HG03469 (cell line): ENCODE results near the gene SPRR3.
"Not testable (repeated sequence)": the region's sequence is repeated elsewhere in the genome, so short reads cannot be mapped to it uniquely, and the experiment has no call there.

Experiments
- ATAC-seq: cut with Tn5 transposase; IDR thresholded peaks from one replicate; pipeline ENCODE4 v1.9.1; 2021; ENCODE audit warnings: mild to moderate bottlenecking, moderate library complexity, moderate number of reproducible peaks; ENCODE audit not compliant: unreplicated experiment

SPRR3 gene

DNA sequence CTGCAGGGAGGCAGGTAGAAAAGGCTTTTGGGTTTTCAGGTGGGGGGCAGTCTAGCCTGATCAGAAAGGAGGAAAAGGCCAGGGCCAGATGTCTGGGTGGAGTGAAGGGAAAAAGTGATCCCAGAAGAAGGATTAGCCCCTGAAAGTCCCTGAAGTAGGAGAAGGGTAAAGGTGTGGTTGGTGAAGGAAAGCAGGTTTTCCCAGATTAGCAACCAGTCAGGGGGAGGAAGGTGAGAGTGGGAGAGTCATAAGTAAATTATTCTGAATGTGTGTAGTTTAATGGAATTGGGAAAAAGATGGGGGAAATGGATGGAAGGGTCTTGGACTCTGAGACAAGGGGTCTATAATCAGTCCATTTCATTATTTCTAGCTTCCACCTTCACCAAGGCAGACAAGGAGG, 18.3 kb upstream of the SPRR3 start:
- no peak for ATAC-seq

DNA sequence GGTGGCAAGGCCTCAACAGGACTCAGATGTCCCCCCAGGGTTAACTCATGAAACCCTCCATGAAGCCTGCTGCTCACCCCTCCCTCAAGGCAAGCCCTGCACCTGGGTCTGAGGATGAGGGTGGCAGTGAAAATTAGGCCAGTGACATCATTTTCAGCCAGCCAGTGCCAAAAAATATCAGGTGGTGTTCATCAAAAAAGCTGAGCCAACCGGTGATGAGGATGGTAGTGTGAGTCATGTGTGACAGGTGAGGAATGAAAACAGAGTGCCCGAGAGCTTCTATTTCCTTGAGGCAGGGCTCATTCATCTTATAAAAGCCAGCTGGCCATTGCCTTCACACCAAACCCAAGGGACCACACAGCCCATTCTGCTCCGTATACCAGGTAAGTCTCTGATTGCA, 17.8 kb upstream of the SPRR3 start, which contains the start of gene SPRR1A:
SPRR1A (plus strand) TSS at position 339 of the 400 bp plus-strand sequence. CDS start 1,150 bp downstream, outside the sequence.
- no peak for ATAC-seq

DNA sequence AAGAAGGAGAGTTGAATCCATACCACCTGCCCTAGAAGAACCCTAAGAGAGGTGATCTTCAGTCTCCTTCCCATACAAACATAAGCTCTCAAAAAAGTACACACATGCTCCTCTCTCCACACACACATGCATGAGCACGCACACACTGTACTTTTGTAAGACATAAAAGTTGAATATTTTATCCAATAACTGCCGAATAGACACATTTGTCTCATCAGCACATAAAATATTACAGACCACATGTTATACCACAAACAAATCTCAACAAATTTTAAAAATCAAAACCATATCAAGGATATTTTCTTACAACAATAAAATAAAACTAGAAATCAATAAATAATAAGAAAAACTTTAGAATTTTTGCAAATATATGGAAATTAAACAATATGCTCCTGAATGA, 15.0 kb upstream of the SPRR3 start:
- no peak for ATAC-seq

DNA sequence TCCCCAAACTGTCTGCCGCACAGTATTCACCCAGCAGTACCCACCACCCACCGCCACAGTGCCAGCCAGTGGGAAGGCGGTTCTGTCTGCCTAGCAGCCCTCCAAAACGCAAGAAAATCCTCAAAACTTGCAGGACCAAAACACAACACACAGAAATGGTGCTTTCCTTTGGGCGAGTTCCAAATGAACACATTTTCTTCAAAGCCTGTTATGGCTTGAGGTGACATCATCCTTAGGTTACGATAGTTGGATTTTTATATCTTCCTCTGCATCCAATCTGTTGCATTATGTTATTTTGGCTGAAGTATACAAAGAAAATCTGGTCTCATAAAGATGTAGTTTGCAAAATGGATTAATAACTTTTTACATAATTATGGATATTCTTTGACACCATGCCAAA, 8.4 kb upstream of the SPRR3 start:
- ATAC-seq: no peak

DNA sequence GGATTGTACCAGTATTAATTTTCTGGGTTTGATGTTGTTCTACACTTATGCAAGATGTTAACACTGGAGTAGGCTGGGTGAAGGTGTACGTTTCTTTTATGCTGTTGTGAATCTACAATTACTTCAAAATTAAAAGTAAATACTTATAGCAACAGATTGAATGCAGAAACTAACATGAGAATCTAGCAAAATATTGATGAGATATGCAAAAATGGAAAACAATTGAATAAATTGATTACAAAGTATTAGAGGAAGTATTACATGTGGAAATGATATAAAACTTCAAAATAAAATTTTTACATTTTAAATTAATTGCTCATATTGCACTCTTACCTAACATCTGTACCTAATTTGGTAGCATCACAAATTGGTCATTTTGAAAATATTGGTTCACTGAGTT, 5.7 kb upstream of the SPRR3 start:
- no peak for ATAC-seq

DNA sequence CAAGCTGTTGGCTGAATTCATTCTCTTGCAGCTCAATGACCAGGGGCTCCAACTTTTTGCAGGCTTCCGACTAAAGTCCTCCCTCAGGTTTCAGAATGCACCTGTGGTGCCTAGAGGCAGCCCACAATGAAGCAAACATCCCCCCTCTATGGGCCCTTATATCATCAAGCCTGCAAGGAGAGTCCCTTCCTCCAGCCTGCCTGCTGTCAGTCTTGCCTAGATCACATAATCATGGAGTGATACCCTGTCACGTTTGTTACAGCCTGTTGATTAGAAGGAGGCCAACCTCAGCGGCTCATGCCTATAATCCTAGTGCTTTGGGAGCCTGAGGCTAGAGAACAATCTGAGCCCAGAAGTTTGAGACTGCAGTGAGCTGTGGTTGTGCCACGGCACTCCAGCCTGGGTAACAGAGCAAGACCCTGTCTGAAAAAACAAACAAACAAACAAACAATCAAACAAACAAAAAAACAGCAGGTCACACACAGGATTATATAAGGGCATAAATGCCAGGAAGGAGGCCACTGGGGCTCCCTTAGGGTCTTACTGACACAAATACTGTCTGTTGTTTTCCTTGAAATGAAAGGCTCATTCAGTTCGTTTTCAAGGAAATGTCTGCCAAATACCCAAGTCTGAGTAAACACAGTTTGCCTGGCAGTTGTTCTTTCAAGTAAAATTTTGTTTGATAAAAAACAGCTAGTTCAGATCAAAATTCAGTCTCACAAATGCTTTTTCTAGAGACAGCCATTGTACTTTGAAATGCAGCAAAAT, 4.7 kb upstream of the SPRR3 start:
- ATAC-seq: no peak

DNA sequence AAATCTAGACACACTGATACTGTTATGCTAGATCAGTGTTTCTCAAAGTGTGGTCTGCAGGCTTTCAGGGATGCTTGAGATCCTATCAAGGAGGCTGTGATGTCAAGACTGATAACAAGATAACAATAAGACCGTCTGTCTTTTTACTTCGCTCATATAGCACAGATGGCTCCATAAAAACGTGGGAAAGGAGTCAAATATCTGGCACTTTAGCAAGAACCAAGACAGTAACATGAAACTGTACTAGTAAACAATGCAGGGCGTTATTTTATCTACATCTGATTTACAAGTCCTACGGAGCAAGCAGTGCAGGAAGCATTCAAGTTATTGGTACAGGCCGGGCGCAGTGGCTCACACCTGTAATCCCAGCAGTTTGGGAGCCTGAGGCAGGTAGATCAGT, 3.6 kb upstream of the SPRR3 start:
- ATAC-seq: no peak

DNA sequence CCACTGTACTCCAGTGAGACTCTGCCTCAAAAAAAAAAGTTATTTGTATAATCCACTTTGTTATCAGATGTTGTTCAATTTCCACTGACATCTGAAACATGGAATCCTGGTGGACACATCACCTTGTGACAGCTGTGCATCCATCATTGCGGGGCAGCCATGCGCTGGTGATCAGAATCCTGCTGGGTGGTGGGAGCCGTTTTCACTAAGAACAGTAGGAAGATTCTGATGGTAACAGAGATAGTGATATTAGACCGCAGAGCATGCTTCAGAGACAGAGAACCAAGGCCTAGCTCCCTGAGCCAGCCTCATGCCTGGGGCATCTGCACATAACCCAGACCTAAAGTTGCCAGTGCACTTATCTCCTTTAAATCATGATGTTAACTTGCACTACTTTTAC, 3.1 kb upstream of the SPRR3 start:
- no peak for ATAC-seq

DNA sequence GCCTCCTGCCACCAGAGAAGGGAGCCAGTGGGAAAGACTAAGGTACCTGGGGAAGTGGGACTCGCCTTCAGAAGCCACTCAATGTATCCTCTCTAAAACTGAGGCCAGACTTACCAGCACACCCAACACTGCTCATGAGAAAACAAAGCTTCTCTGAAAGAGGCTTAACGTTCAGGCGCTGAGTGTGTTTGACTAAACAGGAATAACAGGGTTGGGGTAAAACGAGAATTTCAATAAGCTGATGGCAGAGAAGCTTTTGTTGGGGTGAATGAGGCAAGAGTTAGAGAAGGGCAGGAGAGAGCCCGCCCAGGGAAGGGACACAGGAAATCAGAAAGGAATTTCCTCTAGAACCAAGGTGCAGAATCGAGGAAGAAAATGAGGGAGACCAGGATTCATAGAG, 1.7 kb upstream of the SPRR3 start:
- no peak for ATAC-seq

DNA sequence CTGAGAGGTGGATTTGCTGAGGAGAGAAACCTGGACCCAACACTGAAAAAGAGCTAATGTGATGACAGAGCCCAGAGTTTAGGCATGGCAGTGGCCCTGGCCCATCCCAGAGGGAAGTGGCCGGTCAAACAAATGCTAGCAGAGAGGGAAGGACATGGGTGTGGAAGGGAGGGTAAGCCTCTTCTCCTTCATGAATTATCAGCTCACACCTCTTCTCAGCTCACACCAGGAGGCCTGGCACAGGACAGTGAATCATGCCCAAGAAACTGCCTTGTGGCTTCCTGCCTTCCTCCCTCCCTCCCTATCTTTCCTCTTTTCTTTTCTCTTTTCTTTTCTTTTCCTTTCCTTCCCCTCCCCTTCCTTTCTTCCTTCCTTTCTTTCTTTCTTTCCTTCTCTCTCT, 1.3 kb upstream of the SPRR3 start:
- ATAC-seq: no peak

DNA sequence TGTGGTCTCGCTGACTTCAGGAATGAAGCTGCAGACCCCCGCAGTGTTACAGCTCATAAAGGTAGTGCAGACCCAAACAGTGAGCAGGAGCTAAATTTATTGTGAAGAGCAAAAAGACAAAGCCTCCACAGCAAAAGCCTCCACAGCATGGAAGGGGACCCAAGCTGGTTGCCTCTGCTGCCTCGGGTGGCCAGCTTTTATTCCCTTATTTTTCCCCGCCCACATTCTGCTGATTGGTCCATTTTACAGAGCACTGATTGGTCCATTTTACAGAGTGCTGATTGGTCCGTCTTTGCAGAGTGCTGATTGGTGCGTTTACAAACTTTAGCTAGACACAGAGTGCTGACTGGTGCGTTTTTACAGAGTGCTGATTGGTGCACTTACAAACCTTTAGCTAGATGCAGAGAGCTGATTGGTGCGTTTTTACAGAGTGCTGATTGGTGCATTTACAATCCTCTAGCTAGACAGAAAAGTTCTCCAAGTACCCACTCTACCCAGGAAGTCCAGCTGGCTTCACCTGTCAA, 9.7 kb downstream of the SPRR3 start:
- not testable (repeated sequence) for ATAC-seq

DNA sequence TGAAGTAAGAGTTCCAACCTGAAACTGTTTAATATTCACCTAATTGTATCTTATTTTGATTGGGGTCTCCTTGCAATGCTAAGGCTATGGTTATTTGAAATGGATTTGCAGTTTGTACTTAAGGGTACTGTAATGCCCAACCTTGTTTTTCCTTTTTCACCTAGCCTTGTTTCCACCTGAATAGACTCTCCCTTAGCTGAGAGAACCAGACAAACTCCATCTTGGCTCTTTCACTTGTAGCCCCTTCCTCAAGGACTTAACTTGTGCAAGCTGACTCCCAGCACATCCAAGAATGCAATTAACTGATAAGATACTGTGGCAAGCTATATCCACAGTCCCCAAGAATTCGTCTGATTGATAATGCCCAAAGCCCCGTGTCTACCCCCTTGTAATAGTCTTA, 20.3 kb downstream of the SPRR3 start:
- not testable (repeated sequence) for ATAC-seq

DNA sequence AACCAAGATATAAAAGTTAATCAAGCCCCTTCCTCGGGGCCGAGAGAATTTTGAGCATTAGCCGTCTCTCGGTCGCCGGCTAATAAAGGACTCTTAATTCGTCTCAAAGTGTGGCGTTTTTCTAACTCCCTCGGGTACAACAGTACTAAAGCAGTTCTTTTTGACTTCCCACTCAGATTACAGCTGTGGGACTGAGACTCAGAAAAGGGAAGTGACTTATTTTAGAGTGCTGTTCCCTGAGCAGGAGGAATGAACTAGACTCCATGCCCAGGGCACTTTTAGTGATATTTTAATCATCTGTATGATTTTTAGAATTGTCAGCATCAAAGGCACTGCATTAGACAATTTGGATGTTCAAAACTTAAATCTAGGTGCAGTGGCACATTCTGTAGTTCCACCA, 20.8 kb downstream of the SPRR3 start:
- not testable (repeated sequence) for ATAC-seq

DNA sequence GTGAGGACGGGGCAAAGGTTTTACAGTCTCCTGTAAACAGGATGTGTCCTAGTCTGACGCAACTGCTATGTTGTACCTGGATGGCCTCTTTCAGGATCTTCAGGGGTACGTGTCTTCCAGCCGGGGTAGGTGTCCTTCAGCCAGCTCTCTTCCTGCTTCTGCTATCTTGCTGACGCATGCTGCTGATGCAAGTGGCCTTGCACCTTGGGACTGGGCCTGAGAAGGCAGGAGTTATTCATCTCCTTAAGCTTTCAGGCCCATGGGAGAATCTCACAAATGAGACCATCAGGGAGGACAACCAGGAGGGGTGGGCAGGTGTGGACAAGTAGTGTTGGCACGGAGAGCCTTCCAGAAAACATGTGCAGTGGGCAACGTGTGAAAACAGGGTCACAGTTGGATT, 21.6 kb downstream of the SPRR3 start:
- ATAC-seq: no peak

DNA sequence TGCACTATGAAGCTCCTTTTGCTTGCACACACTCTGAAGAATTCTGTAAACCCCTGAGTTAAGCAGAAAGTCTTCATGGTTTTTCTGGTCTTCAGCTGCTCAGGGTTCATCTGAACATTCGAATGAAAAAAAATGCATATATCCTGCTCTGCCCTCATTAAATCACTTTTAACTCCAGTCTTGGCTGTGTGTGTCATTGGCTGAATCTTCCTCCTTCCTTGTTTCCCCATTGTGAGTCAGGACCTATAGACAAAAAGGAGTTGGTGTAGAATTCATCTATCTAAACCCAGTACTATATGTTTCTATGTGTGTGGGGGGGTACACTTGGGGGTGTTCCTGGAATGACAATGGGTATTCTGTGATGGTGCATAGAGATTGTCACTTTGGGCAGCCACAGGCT, 22.9 kb downstream of the SPRR3 start:
- ATAC-seq: no peak

DNA sequence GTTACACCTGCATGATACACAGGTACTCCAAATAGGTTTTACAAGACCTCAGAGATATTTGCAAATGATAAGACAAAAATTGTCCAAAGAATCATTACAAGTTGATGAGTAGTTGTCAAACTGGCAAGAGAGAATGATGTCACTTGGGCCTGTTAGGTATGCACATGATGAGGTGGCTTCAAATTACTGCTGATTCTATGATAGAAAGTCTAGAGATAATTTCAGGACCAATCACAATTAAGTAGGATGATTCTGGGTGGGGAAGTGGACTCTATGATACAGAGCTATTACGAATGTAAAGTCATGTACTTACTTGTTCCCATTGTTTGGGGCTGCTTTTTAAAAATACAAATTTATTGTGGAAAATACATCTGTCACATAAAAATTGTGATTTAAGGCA, 24.2 kb downstream of the SPRR3 start:
- ATAC-seq: no peak

DNA sequence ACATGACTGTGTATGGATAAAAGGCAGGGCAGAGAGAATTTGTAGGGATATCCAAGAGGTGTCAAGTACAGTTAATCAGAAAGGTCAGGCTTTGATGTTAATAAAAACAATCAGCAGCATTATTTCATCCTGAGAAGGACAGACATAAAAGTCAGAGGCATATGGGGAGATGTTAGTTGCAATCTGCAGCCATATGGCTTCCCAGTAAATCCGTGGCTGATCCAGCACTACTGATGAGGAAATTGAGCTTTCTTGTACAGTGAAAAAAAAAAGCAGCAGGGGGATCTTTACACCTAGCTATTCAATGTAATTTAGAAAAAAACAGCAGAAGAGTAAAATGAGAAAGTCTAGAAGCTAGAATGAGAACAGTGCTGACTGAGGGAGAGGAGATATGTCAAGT, 27.2 kb downstream of the SPRR3 start:
- no peak for ATAC-seq

DNA sequence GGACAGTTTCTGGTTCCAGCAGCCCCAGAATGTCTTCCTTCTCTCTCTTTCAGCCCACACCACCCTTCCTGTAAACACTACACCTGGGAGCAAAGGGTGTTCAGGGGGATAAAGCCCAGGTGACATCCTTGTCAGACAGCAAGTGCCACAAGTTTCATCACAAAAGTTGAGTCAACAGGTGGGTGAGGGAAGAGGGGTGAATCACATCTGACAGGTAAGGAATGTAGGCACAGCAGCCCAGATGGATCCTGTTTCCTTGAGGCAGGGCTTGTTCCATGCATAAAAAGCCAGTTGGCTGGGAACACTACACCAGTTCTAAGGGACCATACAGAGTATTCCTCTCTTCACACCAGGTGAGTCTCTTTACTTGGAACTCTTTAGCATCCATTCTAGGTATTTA, 29.3 kb downstream of the SPRR3 start, which contains the start of gene SPRR1B:
SPRR1B (plus strand) TSS at position 309 of the 400 bp plus-strand sequence. CDS start 1,143 bp downstream, outside the sequence.
- no peak for ATAC-seq

DNA sequence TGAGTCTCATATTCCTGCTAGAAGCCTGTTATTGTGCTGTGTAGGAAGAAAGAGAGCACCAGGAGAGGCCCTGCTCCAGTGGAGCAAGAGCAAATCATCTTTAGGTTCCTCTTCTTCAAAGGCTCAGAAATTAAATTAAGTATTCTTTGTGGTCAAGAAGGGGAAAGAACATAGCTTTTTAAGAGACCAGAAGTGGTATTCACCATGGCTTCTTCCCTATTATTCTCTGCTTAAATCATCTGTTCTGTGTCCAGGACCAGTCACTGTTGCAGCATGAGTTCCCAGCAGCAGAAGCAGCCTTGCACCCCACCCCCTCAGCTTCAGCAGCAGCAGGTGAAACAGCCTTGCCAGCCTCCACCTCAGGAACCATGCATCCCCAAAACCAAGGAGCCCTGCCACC, 30.5 kb downstream of the SPRR3 start:
- ATAC-seq: no peak

DNA sequence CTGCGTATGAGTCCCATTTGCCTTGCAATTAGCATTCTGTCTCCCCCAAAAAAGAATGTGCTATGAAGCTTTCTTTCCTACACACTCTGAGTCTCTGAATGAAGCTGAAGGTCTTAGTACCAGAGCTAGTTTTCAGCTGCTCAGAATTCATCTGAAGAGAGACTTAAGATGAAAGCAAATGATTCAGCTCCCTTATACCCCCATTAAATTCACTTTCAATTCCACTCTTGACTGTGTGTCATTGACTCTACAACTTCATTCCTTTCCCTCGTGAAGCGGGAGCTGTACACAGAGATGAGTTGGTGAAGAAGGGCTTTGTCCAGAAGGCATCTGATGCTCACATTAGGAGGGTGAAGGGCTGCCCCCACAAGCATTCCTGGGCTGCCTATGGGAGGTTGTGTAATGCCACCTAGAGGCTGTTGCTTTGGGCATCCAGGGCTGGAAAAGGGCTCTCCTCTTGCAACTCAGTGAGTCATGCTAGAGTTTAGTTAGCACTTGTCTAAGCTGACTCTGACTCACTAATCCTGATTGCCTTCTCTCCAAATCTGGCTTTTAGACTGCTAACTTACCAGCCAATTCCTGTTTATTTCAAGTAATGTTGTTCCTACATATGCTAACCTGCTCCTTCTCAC, 31.2 kb downstream of the SPRR3 start:
- no peak for ATAC-seq

DNA sequence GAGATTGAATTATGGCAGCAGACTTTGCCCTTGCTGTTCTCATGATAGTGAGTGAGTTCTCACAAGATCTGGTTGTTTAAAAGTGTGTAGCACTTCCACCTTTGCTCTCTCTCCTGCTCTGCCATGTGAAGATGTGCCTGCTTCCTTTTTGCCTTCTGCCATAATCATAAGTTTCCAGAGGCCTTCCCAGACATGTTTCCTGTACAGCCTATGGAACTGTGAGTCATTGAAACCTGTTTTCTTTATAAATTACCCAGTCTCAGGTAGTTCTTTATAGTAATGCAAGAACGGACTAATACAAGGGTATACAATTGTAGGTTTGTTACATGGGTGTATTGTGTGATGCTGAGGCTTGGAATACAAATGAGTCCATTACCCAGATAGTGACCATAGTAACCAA, 33.7 kb downstream of the SPRR3 start:
- no peak for ATAC-seq

DNA sequence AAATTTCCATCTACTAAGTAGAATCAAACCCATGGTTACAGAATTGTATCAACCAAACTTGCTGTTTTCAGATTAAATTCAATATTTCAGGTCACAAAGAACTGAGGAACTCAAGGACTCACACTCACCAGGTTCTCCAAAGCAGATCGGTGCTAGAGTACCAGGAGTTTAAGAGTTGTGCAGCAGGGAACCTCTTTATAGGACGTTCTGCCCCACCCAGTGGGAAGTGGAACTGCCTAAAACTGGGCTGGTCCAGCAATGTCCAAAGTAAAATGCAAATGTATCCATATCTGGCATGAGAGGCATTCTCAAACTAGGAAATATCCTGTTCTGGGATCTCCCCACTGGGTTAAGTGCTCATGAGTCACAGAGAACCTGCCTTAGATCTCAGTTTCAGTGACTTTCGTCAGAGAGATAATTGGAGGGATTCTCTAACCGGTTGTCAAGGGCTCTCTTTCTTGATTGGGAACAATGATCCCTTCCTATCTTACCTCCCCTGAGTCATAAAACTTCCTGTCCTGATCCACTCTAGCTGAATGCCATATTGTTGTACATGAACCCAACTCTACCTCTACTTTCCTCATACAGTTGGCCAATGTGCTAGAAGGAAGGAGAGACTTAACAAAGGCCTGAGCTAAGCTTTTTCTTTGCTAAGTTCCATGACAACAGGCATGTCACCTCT, 39.5 kb downstream of the SPRR3 start, which contains the start of gene SPRR2D:
SPRR2D (minus strand) TSS at position 171 of the 682 bp plus-strand sequence. CDS start 774 bp downstream, outside the sequence.
- ATAC-seq: no peak
